ENCODE results near the gene PTGR3.
"Not testable (repeated sequence)": the region's sequence is repeated elsewhere in the genome, so short reads cannot be mapped to it uniquely, and the experiment has no call there.

The PTGR3 gene

GRCh38 chr18:75204269-75204731 is 4.6 kb downstream of the PTGR3 start:
- DNase-seq (ENCODE audit: low read depth in 2 of 3, low spot score in 1 of 3), result no peak

DNA sequence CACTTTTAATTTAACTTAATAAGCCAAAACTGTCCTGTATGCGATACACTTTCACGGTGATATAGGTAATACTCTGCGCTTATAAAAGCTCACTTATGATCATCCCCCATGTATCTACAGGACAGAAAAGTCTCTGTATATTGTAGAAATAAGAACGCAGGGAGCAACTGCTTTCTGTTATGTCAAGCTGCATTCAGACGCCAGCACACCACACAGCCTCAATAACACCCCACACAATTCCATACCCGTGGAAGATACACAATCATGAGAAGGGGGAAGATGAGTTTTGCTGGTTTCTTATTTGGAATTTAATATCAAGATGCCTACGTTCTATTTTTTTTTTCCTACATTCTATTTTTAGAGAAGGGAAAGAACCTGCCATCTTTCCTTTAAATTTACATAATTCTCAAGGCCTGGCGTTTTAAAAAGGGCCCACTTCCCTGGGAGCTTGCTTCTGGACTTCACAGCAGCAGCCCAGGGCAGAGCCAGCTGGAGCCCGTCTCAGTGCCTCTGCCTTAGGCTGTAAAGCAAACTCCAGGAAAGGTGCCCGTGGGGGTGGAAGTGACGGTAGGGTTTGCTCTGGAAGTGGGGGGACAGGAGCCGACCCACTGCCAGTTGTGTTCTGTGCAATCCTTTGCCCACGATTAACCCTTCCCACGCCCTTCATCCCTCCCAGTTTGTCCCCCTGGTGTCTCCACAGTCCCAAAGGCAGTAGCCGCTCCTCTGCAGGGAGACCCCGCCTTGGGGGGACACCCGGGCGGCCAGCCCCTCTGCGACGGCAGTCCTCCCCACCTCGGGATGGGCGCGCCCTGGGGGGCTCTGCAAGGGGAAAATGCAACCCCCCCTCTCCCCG is 5.3 kb downstream of the PTGR3 start:
- DNase-seq (ENCODE audit: low read depth in 2 of 3, low spot score in 1 of 3), result no peak

DNA sequence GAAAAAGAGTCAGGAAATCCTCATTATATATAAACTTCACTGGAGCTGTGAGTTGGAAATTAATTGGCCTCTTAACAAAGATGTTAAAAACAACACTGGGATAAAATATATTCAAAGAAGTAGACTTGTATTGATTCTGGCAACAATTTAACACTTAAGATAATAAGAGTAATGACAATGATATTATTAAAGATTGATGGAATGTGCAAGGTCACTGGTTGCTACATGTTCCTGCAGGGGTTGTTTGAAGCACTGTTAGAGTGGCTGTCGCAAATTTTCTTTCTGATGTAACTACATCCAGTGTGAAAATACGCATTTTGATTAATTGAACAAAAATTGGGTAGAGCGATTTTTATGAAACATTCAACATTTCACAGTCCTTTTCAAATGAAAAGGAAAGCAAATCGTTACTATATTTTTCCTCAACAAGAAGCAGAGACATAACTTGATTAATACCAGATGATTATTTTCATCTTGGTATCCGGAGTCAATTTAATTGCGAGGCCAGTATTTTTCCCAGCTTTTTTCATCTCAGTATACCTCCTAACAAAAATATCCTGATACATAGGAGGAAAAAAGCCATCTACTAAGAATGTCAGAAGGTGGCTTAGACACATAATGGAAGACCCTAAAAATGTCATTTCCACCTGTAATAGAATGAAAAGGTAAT is 6.1 kb downstream of the PTGR3 start:
- no peak for DNase-seq (ENCODE audit: low read depth in 2 of 3, low spot score in 1 of 3)

DNA sequence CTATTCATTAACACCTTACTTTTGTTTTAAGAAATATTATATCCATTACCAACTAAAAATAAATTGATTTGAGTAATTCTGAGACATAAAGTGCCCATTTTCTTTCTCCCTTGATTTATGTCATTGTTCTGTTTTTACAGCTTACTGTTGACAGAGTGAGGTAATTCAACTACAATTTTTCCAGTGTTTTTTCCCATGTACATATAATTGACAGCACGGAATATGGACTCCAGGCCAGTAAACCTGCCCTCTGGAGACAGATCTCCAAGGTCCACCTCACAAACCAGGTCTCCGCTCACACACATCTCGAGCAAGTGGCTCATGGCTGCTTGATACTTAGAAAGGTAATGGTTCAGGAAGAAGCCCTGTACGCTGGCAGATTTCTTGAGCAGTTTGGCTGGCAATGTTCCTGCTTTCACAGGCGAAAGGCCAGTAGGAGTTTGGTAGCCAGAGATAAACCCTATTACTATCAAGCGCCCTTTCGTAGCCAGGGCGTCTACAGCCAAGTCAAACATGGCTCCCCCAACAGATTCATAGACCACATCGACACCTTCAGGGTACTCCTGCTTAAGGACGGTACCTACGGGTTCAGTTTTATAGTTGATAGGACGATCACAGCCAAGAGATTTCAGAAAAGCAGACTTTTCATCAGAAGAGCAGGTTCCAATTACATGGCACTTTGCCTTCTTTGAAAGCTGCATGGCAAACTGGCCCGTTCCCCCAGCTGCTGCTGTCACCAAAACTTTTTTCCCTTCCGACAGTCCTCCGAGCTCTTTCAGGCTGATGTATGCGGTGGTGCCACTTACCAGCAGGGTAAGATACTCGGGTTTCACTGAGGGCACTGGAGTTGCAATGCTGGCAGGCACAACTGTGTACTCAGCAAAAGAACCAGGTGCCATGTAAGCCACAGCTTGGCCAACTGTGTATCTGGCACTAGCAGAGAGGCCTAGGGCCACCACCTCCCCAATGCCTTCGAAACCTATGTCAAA is 7.4 kb downstream of the PTGR3 start:
- DNase-seq (ENCODE audit: low read depth in 2 of 3, low spot score in 1 of 3), result no peak

- DNase-seq (ENCODE audit: low read depth in 2 of 3, low spot score in 1 of 3), result no peak
These were observed 8.2 kb downstream of the PTGR3 start for GRCh38 chr18:75200605-75201280.

DNA sequence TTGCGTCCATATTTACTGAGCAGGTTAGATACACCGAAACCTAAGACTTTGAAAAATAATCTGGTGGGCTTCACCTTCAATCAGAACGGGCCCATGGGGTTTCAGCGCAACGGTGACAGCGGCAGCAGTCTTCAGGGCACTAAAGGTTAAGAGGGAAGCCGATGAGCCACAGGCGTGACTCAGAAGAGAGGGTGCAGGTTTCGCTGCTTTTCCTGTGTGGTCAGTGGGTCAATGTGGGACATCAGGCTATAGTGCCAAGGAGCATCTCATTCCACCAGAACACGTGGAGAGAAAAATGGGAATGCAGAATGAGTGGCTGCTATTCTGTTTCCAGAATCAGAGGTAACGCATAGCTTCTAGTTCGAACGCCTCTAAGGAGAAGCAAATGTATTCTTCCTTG is 8.9 kb downstream of the PTGR3 start:
- DNase-seq (ENCODE audit: low read depth in 2 of 3, low spot score in 1 of 3), result no peak

GRCh38 chr18:75199327-75199726 is 9.6 kb downstream of the PTGR3 start:
- DNase-seq (ENCODE audit: low read depth in 2 of 3, low spot score in 1 of 3), result no peak

DNA sequence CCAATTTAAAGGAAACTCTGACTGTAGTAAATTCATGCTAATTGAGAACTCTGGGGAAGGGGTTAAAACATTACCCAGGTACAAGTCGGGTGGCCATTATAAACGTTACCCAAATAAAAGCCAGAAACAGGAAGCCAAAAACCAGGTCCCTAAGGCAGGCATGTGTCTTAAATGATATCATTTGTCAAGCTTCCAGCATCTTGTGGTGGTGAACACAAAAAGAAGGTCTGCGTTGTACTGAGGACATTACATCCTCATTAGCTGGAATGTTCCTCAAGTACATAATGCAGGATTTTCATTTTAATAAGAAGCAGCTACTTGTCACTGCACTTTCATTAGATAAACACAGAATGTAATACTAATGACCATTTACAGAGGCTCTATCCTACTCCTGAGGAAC is 10.9 kb downstream of the PTGR3 start:
- no peak for DNase-seq (ENCODE audit: low read depth in 2 of 3, low spot score in 1 of 3)

- DNase-seq (ENCODE audit: low read depth in 2 of 3, low spot score in 1 of 3), result no peak
These were observed 16.0 kb downstream of the PTGR3 start for GRCh38 chr18:75192899-75193298.

DNA sequence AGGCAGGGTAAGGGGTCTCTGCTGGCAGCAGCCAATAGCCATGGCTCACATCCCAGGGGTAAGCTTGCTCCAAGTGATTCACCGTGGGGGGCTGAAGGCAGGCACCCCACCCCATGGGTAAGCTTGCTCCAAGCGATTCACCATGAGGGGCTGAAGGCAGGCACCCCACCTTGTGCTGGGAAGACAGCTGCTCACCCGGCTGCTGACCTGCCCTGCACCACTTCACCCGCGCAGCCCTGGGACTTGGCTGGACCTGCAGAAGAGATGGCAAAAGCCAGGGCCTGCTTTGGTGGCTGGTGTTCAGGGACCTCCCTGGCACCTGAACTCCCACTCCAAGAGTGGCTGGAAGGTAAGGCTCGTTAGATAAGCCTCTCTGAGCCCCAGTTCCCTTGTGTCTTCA is 19.2 kb downstream of the PTGR3 start:
- DNase-seq (ENCODE audit: low read depth in 2 of 3, low spot score in 1 of 3), result no peak

DNA sequence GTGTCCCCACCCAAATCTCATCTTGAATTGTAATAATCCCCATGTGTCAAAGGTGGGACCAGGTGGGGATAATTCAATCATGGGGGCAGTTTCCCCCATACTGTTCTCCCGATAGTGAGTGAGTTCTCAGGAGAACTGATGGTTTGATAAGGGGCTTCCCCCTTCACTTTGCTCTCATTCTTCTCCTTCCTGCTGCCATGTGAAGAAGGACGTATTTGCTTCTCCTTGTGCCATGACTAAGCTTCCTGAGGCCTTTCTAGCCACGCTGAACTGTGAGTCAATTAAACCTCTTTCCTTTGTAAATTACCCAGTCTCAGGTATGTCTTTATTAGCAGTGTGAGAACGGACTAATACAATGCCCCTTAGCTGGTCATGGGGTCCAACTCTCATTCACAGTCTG is 21.2 kb downstream of the PTGR3 start:
- not testable (repeated sequence) for DNase-seq (ENCODE audit: low read depth in 2 of 3, low spot score in 1 of 3)

DNA sequence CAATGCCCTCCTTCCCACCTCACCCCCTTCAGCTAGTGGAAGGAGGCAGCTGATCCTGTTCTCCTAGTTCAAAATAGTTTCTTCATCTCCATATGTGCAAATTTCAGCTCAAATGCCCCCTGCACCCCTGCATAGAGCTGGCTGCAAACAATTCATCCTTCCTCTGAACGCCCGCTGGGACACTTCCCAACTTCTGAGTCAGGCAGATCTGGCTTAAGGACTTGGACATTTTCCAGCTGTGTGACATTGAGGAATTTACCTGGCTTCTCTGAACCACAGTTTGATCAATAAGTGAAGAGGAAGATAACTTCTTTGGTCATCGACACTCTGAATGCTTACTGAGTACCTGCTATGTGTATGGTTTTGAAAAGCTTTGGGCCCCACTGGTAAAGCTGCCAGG is 23.5 kb downstream of the PTGR3 start:
- no peak for DNase-seq (ENCODE audit: low read depth in 2 of 3, low spot score in 1 of 3)

DNA sequence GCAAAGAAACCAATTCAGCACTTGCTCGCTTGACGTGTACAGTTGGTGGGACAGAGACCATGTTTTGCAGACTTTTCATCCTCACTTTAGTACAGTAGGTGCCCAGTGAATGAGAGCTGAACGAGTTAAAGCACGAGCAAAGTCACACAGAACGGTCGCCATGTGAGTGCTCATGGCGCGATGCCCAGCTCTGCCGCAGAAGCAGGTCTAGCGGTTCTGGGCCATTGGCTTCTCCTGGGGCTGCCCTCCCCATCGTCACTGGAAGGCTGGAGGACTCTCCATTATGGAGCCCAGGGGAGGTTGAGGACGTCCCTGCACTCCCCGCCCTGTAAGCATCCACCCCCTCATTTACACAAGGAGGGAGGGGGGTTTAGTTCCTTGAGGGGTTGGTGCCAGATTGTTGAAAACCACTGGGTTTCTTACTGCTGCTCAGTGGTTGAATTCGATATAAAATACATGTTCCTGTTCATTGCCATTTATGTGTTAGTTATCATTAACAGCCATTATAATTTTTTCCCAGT is 24.9 kb downstream of the PTGR3 start:
- DNase-seq (ENCODE audit: low read depth in 2 of 3, low spot score in 1 of 3), result no peak

- no peak for DNase-seq (ENCODE audit: low read depth in 2 of 3, low spot score in 1 of 3)
These were observed 25.4 kb downstream of the PTGR3 start for GRCh38 chr18:75183524-75183923.

DNA sequence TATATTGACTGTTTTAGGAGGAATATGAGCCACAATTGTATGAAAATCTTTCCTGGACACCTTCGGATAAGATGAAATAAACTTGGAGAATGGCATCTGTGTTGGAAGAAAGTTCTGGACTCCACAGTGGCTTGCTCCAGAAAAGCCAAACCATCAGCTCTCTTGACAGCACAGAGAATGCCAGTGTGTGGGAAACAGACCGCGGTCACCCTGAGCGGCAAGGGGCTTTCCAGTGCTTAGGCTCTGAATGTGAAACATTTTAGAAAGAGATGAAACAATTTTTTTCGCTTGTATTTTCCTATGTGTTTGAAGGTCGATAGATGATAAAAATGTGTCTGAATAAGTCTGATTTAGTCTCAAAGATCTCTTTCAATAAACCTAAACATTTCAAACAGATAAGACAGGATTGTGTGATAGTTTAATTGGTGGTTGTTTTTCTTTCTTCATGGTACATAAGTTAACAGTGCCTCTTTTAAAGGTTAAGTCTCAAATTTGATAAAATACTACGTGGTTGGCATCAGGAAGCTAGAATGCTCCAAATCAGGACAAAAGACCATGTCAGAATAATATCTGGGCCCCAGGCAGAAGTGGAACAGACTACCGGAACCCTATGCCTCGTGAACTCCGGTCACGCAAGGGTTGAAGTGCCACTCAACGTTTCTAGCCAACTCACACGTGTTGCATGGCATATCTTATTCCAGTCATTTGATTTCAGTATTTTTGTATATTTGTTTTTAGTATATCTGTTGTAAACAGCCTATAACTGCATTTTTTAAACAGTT is 28.9 kb downstream of the PTGR3 start:
- no peak for DNase-seq (ENCODE audit: low read depth in 2 of 3, low spot score in 1 of 3)

DNA sequence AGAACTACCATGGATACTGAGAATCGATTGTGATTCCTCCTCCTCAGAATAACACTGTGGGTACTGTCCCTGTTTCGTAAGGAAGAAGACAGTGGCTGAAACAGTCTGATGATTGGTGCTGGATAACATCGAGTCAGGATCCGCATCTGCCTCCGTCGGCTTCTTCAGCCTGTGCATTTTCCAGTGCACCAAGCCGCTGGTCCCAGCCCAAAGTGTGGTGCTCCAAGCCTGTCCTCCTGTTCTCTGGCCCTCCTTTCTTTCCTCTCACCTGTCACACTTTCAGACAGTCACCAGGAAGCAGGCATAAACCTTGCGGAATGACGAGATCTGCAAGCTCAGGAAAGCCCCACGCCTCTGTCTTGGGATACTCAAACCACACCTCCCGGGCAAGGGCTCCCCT is 30.6 kb downstream of the PTGR3 start:
- no peak for DNase-seq (ENCODE audit: low read depth in 2 of 3, low spot score in 1 of 3)

GRCh38 chr18:75176849-75177248 is 32.1 kb downstream of the PTGR3 start:
- DNase-seq (ENCODE audit: low read depth in 2 of 3, low spot score in 1 of 3), result no peak

- DNase-seq (ENCODE audit: low read depth in 2 of 3, low spot score in 1 of 3), result no peak
These were observed 35.2 kb downstream of the PTGR3 start for GRCh38 chr18:75173738-75174137.

DNA sequence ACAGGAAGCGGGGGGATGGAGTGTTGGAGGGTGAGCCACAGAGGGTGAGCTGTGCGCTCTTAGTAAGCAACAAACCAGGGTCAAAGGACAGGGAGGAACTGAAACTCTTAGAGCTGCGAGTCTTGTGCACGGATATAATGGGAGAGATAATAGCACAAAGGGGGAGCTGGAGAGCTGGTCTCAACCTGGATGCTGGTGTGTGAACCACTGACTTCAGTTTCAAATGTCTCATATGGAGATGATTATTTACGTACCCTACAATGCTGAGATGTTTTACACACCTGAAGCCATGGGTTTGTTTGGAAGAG is 35.9 kb downstream of the PTGR3 start:
- DNase-seq (ENCODE audit: low read depth in 2 of 3, low spot score in 1 of 3), result no peak

All from stimulated activated CD4-positive, alpha-beta T cell treated with anti-CD3 and anti-CD28 coated beads, Interleukin-12 subunit alpha, Interleukin-12 subunit beta, amount 100 ng/mL, for 48 hours (primary cell).